SK-N-MC (cell line): ENCODE measurements around the gene NBPF1.
"Not testable (repeated sequence)": the region's sequence is repeated elsewhere in the genome, so short reads cannot be mapped to it uniquely, and the experiment has no call there.

Source experiments
- DNase-seq: peaks from one replicate; pipeline ENCODE4 v3.0.0-alpha.2; 2011; ENCODE audit warnings: low read depth, low spot score
- H3K27ac ChIP-seq: fragments of 200-600 bp; sonication (generic); 2 replicates; pipeline ENCODE4 v1.5.1; 2016; ENCODE audit warnings: mixed run types
- H3K36me3 ChIP-seq: fragments of 200-600 bp; sonication (generic); 2 replicates; pipeline ENCODE4 v1.6.1; 2017; ENCODE audit warnings: antibody characterized with exemption, low read length, mixed read lengths; ENCODE audit not compliant: insufficient read depth
- H3K4me3 ChIP-seq: fragments of 200-600 bp; sonication (generic); 2 replicates; pipeline ENCODE4 v1.5.1; 2016
- H3K9ac ChIP-seq: fragments of 200-600 bp; sonication (generic); 2 replicates; pipeline ENCODE4 v1.8.0; 2017; ENCODE audit warnings: mixed run types, mixed read lengths; ENCODE audit not compliant: insufficient read length
- H3K9me3 ChIP-seq: fragments of 200-600 bp; sonication (generic); 2 replicates; pipeline ENCODE4 v1.6.1; 2017; ENCODE audit warnings: low read depth, mild to moderate bottlenecking, antibody characterized with exemption, low read length, moderate library complexity, mixed read lengths
- EZH2 ChIP-seq: fragments of 200-600 bp; sonication (generic); IDR thresholded peaks from one replicate; pipeline ENCODE4 v1.6.1; 2017; ENCODE audit warnings: antibody characterized with exemption
- FOXP2 ChIP-seq: optimal IDR thresholded peaks from 2 replicates; pipeline ENCODE3; 2011; ENCODE audit warnings: mild to moderate bottlenecking, moderate library complexity; ENCODE audit not compliant: insufficient read depth; ENCODE audit errors: extremely low read length, control extremely low read depth
- POLR2AphosphoS5 ChIP-seq: IDR thresholded peaks from 2 replicates; pipeline ENCODE4 v1.6.1; 2012; ENCODE audit warnings: mild to moderate bottlenecking, low read depth, low read length, borderline replicate concordance

NBPF1 gene

DNA sequence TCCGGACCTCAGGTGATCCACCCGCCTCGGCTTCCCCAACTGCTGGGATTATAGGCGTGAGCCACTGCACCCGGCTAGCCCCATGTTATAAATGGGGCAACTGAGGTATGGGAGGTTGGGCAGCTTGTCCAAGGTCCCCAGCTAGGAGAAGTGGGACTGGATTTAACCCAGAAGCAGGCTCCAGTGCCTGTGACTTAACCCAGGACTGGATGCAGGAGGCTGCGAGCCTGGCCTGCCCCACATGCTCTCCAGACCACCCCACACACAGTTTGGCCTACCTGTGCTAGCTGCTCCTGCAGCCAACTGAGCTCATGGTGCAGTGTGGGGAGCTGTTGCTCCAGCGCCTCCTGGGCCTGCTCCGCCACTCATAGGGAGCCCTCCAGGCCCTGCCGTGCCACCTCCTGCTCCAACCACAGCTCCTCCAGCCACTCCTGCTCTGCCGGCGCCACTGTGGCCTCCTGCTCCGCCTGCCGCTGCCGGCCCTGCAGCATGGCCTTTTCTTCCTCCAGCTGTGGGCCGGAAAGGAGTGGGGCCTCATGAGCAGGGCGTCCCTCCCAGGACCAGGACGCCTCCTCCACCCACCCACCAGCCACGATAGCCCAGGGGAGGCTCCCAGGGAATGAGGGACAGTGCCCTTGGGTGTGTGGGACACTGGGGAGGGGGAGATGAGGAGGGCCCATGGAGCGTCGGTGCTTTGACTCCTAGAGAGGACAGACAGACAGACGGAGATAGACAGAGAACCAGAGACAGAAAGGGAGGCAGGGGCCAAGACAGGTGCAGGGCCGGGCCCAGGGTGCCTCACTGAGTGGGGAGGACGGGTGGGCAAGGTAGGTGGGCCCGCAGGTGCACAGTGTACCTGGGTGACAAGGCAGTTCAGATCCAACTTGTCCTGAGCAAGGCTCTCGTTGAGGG is 12.4 kb upstream of the NBPF1 start:
- DNase-seq, result no peak
- Histone ChIP-seq H3K4me3 (no peak overlapping the region), H3K27ac (no peak overlapping the region), H3K9ac (no peak overlapping the region), H3K36me3 (peaks cover 31% of the 10 kb centered on the region; the same call in 1 of the 2 replicates), H3K9me3 (no peaks in the 10 kb centered on the region)
- no peak for TF ChIP-seq EZH2
- no peak for TF ChIP-seq POLR2AphosphoS5
- no peak for TF ChIP-seq FOXP2

DNA sequence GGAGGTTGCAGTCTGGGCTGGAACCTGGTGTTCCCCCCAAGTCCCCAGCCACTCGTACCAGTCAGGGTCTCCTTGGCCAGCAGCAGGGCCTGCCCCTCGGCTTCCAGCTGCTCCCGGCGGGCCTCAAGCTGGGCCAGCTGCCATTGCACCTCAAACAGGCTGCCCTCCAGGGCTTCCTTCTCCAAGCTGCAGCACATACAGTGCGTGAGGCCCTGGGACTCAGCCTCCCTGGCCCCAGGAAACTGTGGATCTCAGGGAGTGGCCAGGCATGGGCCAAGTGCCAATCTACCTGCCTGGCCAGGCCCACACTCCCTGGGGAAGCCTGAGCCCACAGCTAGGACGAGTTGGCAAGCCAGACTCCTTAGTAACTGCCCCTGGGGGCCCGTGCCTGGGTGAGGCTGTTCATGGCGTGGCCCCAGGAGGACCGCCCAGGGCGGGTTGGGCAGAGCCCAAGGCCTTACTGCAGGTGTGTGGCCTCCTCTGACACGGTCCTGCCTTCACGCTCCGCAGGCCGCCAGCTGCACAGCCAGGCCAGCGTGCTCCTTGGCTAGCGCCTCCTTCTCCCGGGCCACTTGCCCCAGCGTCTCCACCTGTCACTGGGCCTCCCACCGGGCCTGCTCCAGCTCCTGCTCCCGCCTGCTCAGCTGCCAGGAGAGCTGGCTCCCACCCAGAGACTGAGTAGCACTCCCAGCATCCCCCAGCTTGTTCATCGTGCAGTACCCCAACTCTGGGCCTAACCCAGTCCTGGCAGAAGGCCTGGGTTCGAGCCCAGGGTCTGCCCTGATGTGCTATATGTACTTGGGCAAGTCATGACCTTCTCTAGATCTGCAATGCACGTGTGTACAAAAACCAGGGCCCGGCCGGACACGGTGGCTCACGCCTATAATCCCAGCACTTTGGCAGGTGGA is 10.7 kb upstream of the NBPF1 start:
- not testable (repeated sequence) for DNase-seq, H3K9me3 ChIP-seq, H3K27ac ChIP-seq, H3K9ac ChIP-seq, H3K4me3 ChIP-seq
- peaks cover 27% of the 10 kb centered on the region; the same call in 1 of the 2 replicates for H3K36me3 ChIP-seq

GRCh38 chr1:16623337-16623736 is 10.0 kb upstream of the NBPF1 start:
- H3K9ac ChIP-seq, H3K4me3 ChIP-seq, H3K27ac ChIP-seq, H3K9me3 ChIP-seq, DNase-seq: not testable (repeated sequence)
- peaks cover 21% of the 10 kb centered on the region; the same call in 1 of the 2 replicates for H3K36me3 ChIP-seq

- not testable (repeated sequence) for H3K4me3 ChIP-seq, H3K27ac ChIP-seq, H3K9me3 ChIP-seq, DNase-seq, H3K9ac ChIP-seq
- H3K36me3 ChIP-seq, result peaks cover 19% of the 10 kb centered on the region; the same call in 1 of the 2 replicates
These were observed 8.4 kb upstream of the NBPF1 start for GRCh38 chr1:16621681-16622315.

DNA sequence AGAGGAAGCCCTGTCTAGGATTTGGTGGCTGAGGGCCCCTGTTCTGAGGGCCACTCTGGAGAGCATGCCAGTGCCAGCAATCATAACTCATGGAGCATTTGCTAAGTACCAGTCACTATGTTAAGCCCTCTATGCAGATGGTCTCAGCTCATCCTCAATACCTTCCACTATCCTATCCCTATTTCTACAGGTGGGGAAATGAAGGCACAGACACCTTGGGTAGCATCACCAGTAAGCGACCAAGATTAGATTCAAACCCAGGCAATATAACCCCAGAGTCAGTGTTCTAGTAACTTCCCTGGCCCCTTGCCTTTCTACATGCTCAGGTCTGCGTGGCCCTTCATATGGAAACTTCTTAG is 7.9 kb upstream of the NBPF1 start:
- no peaks in the 10 kb centered on the region for H3K9me3 ChIP-seq
- TF ChIP-seq POLR2AphosphoS5 (no peak), FOXP2 (no peak), EZH2 (no peak)
- H3K4me3 ChIP-seq, result no peak overlapping the region
- no peak for DNase-seq
- H3K9ac ChIP-seq, result no peak overlapping the region
- peaks cover 16% of the 10 kb centered on the region; the same call in 1 of the 2 replicates for H3K36me3 ChIP-seq
- H3K27ac ChIP-seq, result no peak overlapping the region

- not testable (repeated sequence) for H3K9ac ChIP-seq, H3K4me3 ChIP-seq, H3K27ac ChIP-seq, DNase-seq, H3K9me3 ChIP-seq, H3K36me3 ChIP-seq
These were observed 6.6 kb upstream of the NBPF1 start for GRCh38 chr1:16619803-16620501.

GRCh38 chr1:16618719-16619118 is 5.4 kb upstream of the NBPF1 start:
- Histone ChIP-seq H3K9me3 (no peaks in the 10 kb centered on the region), H3K4me3 (no peak overlapping the region), H3K27ac (no peak overlapping the region), H3K36me3 (peaks cover under 1% of the 10 kb centered on the region; the same call in 1 of the 2 replicates), H3K9ac (peak overlapping the region; percentile 0)
- no peak for DNase-seq
- no peak for TF ChIP-seq FOXP2
- TF ChIP-seq EZH2, result no peak
- no peak for TF ChIP-seq POLR2AphosphoS5

GRCh38 chr1:16617778-16618580 is 4.6 kb upstream of the NBPF1 start:
- peak overlapping the region; percentile 4 for H3K9ac ChIP-seq
- no peak for DNase-seq
- no peak overlapping the region for H3K27ac ChIP-seq
- no peaks in the 10 kb centered on the region for H3K9me3 ChIP-seq
- H3K36me3 ChIP-seq, result no peaks in the 10 kb centered on the region
- no peak for TF ChIP-seq EZH2
- no peak for TF ChIP-seq FOXP2
- TF ChIP-seq POLR2AphosphoS5, result no peak
- no peak overlapping the region for H3K4me3 ChIP-seq
